Measurements from ENCODE around the gene PKIG. TPM values are rescaled to one million over a fixed set of nuclear protein-coding genes. Genes with fewer than 3 reads are reported as not detected.
A peak's percentile ranks its signal among the peaks of the same experiment; 100 is the strongest.

PKIG gene
- total RNA-seq, 1 donor from 2014 or later, result 114 TPM

DNA sequence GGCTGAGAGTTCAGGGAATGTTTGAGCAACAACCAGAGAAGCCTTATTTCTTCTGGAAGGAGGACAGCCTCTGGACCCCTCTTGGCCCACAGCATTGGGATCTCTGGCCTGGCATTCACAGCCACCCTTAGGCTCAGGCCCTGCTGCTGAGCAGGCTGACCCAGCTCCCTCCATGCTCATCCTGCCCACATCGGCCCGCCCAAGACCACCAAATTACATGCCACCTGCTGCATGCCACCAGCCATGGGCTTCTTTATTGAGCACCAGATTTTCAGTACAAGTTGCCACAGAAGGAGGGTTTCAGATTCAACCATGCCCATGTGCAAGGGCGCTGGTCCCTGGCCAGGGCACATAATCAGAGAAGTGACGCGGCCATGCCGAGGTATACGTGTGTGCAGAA is 36.9 kb downstream of the PKIG start:
- DNase-seq (ENCODE audit: low spot score), result no peak

DNA sequence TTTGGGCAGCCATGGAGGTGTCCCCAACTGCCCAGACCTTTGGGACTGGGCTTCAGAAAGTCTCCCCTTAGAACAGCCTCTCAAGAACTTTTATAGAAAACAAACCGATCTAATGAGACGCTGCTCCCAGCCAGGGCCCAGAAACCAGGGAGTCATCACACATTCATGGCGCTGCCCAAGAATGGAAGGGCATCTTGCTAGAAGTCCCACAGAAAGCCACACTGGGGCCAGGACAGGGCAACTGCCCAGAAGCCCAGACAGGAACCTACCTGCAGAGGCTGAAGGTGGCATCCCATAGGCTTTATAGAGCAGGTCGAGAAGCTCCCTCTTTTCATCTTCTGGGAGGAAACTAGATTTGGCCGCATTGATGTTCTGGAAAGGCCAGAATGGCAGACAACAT is 37.7 kb downstream of the PKIG start:
- DNase-seq (ENCODE audit: low spot score), result no peak

DNA sequence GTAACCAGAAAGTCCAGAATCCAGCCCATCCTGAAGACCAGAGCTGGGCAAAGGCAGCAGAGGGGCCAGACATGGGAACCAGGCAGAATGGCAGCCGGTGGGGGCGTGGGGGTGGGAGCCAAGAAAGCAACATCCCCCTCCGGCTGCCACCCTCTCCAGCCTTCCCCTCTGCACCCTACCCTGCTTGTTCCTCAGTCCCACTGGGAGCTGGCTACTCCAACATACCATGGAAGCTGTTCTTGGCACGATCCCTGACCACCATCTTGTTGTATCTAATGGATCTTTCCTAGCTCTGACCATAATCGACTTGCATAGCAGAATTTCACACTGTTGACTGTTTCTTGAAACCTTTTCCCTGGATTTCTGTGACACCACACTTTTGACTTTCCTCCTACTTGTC is 38.9 kb downstream of the PKIG start:
- DNase-seq (ENCODE audit: low spot score), result no peak

DNA sequence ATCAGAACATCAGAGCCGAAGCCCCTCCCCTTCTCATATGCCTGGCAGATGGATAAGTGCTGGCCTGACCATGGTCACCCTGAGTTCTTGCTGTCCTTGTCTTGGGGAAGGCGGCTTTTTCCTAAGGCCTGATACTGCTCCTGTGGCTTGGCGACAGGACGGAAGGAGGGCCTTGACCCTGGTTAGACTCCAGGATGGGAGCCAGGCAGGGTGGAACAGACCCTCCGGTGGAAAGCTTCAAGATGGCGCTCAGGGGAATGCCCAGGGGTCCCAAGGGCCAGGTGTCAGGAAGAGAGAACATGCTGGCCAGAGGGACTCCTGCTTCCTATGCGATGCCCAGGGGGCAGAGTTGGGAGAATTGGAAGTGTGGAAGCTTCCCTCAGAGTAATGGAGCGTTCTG is 39.6 kb downstream of the PKIG start:
- no peak for DNase-seq (ENCODE audit: low spot score)

DNA sequence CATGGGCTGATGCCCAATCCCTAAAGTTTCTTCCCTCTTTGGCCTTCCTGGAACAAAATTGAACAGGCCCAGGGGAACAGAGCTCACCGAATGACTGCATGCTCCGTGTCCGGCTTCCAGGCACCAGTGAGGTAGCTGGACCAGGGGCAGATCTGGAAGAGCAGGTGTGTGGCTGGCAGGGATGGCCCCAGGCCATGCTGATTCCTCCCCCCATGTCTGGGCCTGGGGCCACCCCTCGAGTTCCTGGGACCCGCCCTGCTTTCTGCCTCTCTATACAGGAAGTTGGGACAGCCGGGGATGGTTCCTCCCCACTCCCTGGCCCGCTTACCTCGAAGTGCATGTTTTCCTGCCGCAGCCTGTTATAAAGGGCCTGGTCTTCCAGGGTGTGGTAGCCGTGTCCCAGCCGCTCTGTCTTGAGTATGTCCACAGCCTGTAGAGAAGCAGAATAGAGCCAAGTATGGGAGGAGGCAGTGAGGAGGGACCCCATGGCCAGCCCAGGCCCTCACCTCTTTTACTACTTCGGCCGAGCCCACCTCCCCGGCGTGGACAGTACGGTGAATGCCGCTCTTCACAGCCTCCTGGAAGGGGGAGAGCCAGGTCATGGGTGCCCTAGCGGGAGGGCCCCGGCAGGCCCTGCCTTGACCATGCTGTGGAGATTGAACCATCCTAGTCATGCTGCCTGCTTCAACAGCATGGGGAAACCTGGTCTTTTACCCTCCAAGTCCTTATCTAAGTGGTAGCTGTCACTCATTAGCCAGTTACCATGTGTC is 40.3 kb downstream of the PKIG start:
- DNase-seq (ENCODE audit: low spot score), result no peak

DNA sequence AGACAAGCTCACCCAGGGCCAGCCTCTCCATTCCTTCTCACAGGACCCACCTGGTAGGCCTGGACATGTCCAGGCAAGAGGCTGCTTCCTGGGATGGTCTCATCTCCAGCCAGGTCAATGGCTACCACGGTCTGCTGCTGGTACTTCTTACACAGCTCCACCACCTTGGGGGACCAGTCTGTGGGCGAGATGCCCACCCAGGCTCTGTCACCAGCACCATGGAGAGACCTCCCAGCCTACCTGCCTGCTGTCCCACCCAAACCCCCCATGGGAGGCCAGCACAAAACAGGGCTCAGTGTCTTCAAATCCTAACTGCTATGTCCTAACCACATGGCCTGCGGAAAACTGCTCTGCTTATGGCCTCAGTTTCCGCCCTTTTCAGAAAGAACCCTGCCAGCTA is 41.8 kb downstream of the PKIG start:
- no peak for DNase-seq (ENCODE audit: low spot score)

DNA sequence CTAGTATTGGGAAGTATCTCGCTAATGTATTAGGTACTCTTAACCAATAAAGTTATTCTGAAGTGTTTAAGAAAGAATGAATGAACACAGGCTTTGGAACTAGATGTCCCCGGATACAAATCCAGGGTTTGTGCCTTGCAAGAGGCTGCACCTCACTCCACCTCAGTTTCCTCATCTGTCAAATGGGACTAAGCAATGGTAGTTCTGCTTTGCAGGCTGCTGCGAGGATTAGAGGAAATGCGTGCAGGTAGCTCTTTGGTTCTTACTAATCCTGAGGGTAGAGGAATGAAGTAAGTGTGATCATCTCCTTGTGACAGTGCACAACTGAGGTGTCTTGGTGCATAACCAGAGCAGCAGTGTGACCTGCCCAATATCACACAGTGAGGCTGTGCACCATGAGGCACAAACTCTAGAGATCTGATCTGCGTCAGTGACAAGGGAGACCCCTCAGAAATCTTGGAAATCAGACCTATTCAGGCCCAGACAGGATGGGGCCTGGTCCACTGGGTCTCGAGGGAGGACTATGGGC is 42.4 kb downstream of the PKIG start:
- no peak for DNase-seq (ENCODE audit: low spot score)

DNA sequence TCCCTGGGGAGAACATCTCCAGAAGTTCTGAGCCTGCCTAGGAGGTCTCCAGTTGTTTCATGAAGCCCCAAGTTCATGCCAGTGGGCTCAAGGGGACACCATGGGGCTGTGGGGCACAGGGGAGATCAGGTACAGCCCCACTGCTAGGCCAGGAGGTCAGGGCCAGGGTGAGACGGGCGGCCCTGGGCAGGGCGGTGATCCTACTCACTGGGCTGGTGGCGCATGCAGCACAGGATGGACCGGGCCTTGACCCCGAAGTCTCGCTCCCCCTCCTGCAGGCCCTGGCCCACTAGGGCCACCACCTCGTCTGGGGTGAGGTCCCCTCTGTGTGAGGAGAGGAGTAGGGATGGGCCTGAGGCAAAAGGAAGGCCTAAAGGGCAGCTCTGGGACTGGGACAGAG is 43.0 kb downstream of the PKIG start:
- DNase-seq (ENCODE audit: low spot score), result no peak

DNA sequence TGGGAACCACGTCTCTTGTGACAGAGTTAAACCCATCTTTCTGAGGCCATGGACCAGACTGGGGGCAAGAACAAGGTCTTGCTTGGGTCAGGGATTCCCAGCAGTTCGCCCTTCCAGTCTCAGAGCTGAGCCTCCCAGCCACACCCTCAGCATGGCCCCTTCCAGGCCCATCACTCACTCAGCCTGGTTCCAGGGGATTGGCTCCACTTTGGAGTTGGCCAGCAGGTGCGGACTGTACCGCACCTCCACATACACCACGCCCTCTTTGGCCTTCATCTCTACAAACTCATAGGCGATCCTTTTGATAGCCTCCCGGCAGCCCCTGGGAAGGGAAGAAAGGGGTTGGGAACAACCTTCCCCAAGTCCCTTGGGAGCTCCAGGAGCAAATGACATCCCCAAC is 43.9 kb downstream of the PKIG start:
- no peak for DNase-seq (ENCODE audit: low spot score)

DNA sequence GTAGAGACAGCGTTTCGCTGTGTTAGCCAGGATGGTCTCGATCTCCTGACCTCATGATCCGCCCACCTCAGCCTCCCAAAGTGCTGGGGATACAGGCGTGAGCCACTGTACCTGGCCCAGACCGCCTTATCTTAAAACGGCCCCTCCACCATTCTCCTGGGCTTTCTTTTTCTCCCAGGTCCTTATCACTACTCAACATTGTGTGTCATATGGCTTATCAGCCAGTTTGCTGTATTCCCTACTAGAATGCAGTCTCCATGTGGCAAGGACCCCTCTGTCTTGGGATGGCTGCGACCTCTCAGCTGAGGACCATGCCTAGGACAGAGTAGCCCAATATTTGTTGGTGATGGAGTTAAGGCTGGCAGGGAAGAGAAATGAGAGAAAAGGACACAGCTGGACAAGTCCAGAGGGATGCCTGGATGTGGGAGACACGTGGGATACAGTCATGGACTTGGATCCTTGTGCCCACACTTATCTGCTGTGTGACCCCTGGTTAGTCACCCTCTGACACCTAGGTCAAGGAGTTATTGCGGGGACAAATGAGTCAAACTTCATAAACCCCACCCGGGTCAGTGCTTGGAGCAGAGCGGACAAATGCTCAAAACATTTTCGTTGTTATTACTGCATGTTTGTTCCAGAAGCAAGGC is 45.1 kb downstream of the PKIG start:
- no peak for DNase-seq (ENCODE audit: low spot score)

DNA sequence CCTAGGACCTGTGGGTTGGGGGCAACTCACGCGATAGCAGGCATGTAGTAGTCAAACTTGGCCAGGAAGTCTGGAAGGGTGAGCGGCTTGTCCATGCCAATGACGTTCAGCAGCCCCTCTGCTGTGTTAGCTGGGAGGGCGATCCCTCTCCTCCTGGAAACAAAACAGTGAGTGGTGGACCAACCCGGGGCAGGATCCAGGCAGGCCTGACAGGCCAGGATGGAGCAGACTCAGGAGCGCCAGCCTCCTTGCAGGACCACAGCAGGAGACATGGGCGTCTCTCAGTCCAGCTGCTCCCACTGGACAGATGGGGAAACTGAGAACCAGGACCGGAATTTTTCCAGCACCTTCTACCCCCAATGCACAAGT is 46.6 kb downstream of the PKIG start:
- no peak for DNase-seq (ENCODE audit: low spot score)

DNA sequence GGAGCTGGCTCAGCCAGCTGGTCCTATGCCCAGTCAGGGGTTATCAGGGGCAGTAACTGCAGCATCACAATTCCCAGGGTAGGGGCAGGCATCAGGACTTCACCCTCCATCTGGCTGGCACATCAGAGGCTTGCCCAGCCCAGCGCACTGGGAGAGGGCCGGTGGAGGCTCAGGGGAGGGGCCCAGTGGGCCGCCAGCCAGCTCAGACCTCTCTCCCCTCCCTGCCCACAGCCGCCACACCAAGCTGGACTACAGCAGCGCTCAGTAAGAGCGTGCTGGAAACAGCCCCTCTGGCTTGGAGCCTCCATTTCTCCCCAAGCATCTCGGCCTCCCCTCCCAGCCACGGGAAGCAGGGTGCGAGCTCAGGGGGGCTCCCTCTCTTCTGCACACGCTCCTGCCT is 47.2 kb downstream of the PKIG start:
- DNase-seq (ENCODE audit: low spot score), result no peak

DNA sequence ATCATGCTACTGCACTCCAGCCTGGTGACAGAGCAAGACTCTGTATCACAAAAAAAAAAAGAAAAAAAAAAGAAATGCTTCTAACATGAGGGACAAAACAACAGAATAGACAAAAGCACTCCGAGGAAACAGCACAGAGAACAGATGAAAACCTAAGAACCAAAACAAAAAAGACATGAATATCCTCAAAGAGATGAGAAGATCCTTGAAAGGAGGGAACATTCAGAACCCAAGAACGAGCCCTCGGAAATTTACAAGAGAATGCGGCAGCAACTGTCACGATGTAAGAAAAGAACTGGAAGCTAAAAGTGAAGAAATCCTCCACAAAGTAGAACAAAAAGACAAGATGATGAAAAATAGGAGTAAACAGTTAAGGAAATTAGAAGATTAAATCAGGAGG is 47.9 kb downstream of the PKIG start:
- DNase-seq (ENCODE audit: low spot score), result no peak

DNA sequence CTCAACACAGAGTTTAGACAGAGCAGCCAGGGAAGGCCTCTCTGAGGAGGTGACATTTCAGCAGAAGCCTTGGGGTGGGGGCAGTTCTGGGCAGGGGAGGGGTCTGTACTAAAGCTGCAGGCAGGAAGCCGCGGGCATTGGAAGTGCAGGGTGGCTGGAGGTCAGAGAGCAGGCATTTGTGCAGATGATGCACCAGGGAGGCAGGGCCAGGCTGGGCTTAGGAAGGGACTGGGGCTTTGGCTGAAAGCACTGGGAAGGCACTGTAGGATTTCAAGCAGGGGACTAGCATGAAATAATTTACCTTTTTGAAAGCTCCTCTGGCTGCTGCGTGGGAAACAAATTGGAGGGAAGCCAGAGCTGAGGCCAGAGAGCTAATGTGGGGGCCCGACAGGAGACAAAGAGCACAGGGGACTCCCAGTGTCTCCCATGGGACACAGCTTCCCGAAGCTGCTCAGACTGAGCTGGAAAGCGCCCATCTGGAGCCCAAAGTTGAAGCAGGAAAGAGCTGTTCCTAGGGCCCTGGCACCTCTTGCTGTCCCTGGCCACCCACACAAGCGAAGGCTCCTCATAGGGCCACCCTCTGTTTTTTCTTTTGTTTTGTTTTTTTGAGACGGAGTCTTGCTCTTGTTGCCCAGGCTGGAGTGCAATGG is 49.8 kb downstream of the PKIG start:
- peak; percentile 25 for DNase-seq (ENCODE audit: low spot score)

DNA sequence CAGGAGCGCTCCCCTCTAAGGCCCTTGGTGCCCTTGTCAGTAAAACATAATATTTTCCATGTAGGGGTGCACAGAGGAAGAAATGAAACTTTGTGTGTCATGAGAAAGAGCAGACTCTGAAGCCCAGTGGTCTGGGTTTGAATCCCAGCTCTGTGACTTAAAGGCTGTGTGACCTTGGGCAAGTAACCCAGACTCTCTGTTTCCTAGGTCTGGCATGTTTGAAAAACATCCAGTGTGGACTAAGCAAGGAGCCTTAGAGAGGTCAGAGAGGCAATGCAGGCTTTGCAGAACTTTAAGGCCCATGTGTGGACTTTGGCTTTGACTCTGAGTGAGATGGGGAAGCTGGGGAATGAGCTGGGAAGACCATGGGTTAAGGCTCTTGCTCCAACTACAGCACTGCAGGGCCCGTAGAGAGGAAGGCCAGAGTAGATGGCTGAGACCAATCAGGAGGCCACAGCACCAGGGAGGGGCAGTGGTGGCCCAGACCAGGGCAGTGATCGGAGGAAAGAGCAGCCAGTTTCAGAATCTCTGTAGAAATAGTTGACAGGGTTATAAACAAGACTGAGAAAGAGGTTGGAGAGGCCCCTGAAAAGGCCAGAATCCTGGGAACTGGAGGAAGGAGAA is 50.9 kb downstream of the PKIG start:
- DNase-seq (ENCODE audit: low spot score), result no peak

DNA sequence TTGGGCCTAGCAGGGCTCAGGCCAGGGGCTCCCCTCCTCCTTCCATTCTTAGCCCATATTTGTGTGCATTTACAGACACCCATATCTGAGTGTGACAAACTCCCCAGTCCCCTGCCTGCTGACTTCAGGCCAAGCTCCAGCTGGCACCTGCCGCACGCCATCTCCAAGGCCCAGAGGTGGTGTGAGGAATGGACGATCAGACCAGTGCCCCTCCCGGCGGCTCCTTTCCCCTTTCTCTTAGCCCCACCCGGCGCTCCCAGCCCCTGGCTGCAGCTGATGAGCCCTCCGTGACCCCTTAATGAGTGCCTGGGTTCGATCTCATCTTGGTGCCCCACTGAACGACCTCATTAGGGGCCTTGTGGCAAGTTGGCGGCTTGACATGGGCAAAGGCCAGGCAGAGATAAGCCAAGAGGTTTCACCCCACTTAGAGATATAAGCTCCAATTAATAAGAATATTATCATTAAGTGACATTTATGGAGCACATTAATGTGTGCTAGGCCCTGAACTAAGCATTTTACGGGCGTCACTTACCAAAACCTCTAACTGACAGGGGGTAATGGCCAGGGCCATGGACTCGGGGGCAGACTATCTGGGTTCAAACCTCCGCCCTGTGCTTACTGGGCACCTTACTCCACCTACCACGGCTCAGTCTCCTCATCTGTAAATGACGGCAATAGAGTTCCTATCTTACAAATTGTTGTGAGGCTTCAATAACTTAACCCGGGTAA is 51.7 kb downstream of the PKIG start:
- no peak for DNase-seq (ENCODE audit: low spot score)

DNA sequence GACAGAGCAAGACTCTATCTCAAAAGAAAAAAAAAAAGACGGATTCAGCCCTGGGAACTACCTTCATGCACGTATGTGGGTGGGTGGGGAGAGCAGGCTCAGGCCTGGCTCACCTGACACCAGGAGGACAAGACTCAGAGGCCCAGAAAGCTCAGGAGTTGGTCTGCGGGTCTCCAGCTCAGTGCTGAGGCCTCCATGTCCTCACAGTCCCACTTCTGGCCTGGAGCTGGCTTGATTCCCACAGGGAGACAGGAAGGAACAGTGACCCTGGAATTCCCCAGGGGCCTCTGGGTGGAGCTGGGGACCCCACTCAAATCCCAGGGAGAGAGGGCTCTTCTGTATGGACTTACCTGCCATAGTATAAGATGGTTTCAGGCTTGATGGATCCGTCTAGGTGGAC is 53.5 kb downstream of the PKIG start:
- DNase-seq (ENCODE audit: low spot score), result no peak

DNA sequence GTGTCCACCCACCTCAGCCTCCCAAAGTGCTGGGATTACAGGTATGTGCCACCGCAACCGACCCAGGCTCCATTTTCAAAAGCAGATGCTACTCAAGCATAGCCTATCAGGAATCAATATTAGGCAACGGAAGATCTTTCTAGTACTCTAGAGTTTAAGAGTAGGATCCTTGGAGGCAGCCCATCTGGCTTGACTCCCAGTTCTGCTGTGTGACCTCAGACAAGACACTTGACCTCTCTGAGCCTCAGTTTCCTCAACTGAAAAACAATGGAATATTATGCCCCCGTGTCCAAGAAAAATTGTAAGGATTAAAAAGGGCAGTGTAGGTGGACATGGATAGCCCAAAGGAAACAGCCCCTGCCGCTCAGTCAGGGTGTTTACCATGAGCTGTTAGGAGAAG is 54.7 kb downstream of the PKIG start:
- DNase-seq (ENCODE audit: low spot score), result no peak

DNA sequence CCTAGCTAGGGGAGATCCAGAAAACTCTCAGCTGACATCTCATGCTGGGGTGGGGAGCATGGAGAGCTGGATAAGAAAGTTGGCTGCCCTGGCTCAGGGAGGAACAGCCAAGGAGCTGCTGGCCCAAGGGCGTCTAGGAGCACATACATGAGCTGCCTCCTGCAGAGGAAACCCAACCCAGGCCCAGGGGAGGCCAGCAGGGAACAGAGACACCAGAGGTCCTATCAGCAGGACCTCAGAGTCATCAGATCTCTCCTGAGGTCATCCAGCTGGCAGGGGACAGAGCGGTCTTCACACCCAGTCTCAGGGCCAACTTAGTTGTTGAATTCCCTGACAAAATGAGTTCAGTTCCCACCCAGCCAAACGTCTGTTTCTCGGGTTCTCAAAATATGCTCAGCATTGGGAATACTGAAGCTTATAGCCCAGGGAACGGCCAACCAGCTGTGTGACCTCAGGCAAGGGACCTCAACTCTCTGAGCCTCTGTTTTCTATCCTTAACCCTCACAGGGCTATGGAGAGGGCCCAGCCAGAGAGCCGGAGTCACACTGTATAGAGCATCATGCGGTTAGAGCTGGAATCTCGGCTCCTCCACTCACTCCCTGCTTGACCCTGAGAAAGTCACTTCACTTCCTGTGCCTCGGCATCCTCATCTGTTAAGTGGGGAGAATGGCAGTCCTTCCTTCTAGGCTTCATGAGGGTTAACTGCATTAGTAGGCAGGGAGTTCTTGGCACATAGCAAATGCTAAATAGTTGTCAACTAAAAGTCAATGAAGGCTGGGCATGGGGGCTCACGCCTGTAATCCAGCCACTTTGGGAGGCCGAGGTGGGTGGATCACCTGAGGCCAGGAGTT is 55.4 kb downstream of the PKIG start:
- DNase-seq (ENCODE audit: low spot score), result no peak

DNA sequence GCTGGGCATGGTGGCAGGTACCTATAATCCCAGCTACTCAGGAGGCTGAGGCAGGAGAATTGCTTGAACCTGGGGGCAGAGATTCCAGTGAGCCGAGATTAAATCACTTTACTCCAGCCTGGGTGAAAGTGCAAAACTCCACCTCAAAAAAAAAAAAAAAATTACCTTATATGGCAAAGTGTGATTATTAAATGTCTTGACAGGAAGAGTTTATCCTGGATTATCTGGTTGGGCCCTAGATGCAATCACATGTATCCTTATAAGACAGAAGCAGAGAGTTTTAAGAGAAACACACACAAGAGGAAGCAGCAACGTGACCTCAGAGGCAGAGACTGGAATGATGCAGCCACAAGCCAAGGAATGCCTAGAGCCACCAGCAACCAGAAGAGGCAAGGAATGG is 58.1 kb downstream of the PKIG start:
- no peak for DNase-seq (ENCODE audit: low spot score)

DNA sequence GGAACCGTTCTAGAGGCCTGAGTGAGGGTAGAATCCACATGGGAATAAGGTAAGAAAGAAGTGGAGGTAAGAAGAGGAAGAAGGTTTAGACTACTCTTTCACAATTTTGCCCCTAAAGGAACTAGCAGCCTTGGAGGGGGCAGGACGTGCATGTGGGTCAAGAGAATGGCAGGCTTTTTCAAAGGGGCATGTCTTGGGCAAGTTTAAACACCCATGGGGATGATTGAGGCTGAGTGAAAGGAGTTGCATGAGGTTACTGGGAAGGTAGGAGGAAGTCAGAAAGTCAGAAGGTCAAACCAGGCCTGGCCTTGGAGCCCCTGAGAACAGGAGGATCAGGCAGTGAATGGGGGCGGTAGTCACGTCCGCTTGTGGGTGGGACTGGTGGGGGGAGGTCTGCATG is 58.9 kb downstream of the PKIG start:
- DNase-seq (ENCODE audit: low spot score), result no peak
